ENCODE results near the gene KRT3. TPM values are rescaled to one million over a fixed set of nuclear protein-coding genes. Genes with fewer than 3 reads are reported as not detected.

The KRT3 gene
- total and polyA plus RNA-seq, 9 of the 15 experiments (the other 6 are each of a cell fraction or from before 2014, with no cell fraction given), result not detected

- DNase-seq (ENCODE audit: extremely low read depth in 1 of 4, low spot score in 3 of 4) (no peak), FAIRE-seq (no peak), ATAC-seq (no peak)
- no peaks in the 10 kb centered on the region for H4K20me1 ChIP-seq (replicated peaks; ENCODE audit: control insufficient read depth, insufficient read depth, low read length)
- H3K4me1 ChIP-seq (replicated peaks in 1 of 2; ENCODE audit: control insufficient read depth in 2 of 2, insufficient read depth in 2 of 2, low read length in 2 of 2), result peaks cover 28 to 37% of the 10 kb centered on the region in 2 experiments; a peak in 4 of 5 replicates
- CTCF ChIA-PET (ENCODE audit: low intra/inter-chr PET ratio), result no interaction called here
- H3K36me3 ChIP-seq (ENCODE audit: control insufficient read depth, insufficient read depth, low read length), result no peaks in the 10 kb centered on the region
- BruUV-seq (replicated peaks), result no TSS peak
- H3K9me1 ChIP-seq (ENCODE audit: control insufficient read depth, insufficient read depth, low read length), result no peaks in the 10 kb centered on the region
- H3K27ac ChIP-seq (ENCODE audit: extremely low read depth, low read depth, low read length), result peak overlapping the region; percentile 19; the same call in 2 of the 3 replicates
- no peak overlapping the region for H3K4me3 ChIP-seq
- H3K9me3 ChIP-seq (replicated peaks; ENCODE audit: control insufficient read depth, insufficient read depth, low read depth, low read length), result no peaks in the 10 kb centered on the region
- H3K27me3 ChIP-seq (ENCODE audit: control insufficient read depth in 2 of 2, insufficient read depth in 2 of 2, low read length in 2 of 2), result no peaks in the 10 kb centered on the region
- in situ Hi-C loops (cut with MboI), result no loop called here
- POLR2A ChIA-PET, result interaction anchor here (0.6 to 1.9 kb wide), 6 partner anchors 9 to 400 kb away, joined by 3 to 11 read pairs (median 4); no protein-coding TSS in a partner anchor
- intact Hi-C loops (cut with micrococcal nuclease), result no loop called here
- H3K9ac ChIP-seq (ENCODE audit: insufficient read depth in 1 of 2, low read depth in 2 of 2, low read length in 2 of 2), result no peak overlapping the region; a peak in 1 of 4 replicates
- H3K79me2 ChIP-seq (ENCODE audit: control insufficient read depth, insufficient read depth, low read length), result no peaks in the 10 kb centered on the region
- H2AFZ ChIP-seq (ENCODE audit: low read depth, low read length), result no peak overlapping the region
- H3K4me2 ChIP-seq (ENCODE audit: insufficient read depth, low read length), result peak overlapping the region; percentile 17; the same call in 1 of the 2 replicates
- TF ChIP-seq ZNF41 (CRISPR knock-in tag; conservative IDR thresholded peaks at IDR 0.05) (no peak), CBX3 (IDR thresholded peaks at IDR 0.05; ENCODE audit: borderline replicate concordance in 1 of 2, low read length in 2 of 2) (no peak), TAF9B (IDR thresholded peaks at IDR 0.05; ENCODE audit: partially characterized antibody) (no peak), TBP (optimal IDR thresholded peaks at IDR 0.05; ENCODE audit: low read depth, low read length) (peak; percentile 0), ZBTB40 (IDR thresholded peaks at IDR 0.05) (peak; percentile 43; the same call in 1 of the 2 replicates), ZBTB40 (CRISPR knock-in tag; IDR thresholded peaks at IDR 0.05) (no peak), MTF1 (CRISPR knock-in tag; IDR thresholded peaks at IDR 0.05; ENCODE audit: borderline replicate concordance) (no peak), ZNF197 (CRISPR knock-in tag; IDR thresholded peaks at IDR 0.05; ENCODE audit: low read depth) (no peak), XRCC5 (IDR thresholded peaks at IDR 0.05; ENCODE audit: low read depth, low read length) (no peak), RFX5 (IDR thresholded peaks at IDR 0.05; ENCODE audit: low read depth, low read length) (no peak), SMARCA4 (IDR thresholded peaks at IDR 0.05) (no peak), EHMT2 (IDR thresholded peaks at IDR 0.05) (no peak), CXXC5 (CRISPR knock-in tag; IDR thresholded peaks at IDR 0.05) (0 out of 2 replicates have a peak, but pooled peaks have one; percentile 3), ZNF133 (CRISPR knock-in tag; IDR thresholded peaks at IDR 0.05) (no peak), SAP30 (IDR thresholded peaks at IDR 0.05; ENCODE audit: borderline replicate concordance, insufficient read depth, low read depth, low read length, poor library complexity, severe bottlenecking) (no peak)
Observed at GRCh38 chr12:52797529-52797894, 1.6 kb upstream of the KRT3 start.
